HEK293 (cell line): ENCODE results near the gene TMEM170A.

ENCODE experiments used
- ZNF623 ChIP-seq: fragments of 450-650 bp; formaldehyde crosslinking; IDR thresholded peaks from 2 replicates; pipeline ENCODE4 v1.5.1; 2016; ENCODE audit warnings: missing biosample characterization, missing genetic modification characterization
- TF ChIP-seq, protein P1 (sequence below): IDR thresholded peaks from 2 replicates; pipeline ENCODE4 v1.6.1; 2011; ENCODE audit warnings: mild to moderate bottlenecking, low read depth, low read length, borderline replicate concordance
- TF ChIP-seq, protein P2 (sequence below): fragments of 450-650 bp; formaldehyde crosslinking; IDR thresholded peaks from 2 replicates; pipeline ENCODE4 v1.5.1; 2016; ENCODE audit warnings: missing biosample characterization, missing genetic modification characterization
- TF ChIP-seq, protein P3 (sequence below): fragments of 450-650 bp; formaldehyde crosslinking; IDR thresholded peaks from 2 replicates; pipeline ENCODE4 v1.5.1; 2016; ENCODE audit warnings: missing biosample characterization, missing genetic modification characterization
- TF ChIP-seq, protein P4 (sequence below): fragments of 450-650 bp; formaldehyde crosslinking; IDR thresholded peaks from 2 replicates; pipeline ENCODE4 v1.5.1; 2016; ENCODE audit warnings: missing biosample characterization, missing genetic modification characterization

DNA sequence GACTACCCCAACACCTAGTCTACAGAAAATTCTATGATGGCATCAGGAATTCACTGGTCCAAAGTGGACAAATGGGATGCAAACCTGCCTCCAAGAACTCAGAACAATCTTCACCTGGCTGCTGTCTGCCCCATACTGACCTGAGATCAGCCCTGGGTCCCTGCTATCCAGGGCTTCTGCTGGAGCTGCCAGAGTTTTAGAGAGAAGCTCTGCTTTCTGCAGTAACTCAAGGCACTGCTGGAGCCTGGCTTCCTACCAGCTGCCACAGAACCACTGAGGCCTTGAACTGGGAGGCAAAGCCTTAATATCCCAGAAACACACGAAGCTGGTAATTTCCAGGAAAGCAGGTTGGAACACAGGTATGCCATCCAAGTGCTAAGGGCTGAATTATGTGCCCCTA lies 7.5 kb downstream of the TMEM170A start:
- no peak for TF ChIP-seq ZNF623 (tag by site-specific recombination)
- TF ChIP-seq, protein P1, sequence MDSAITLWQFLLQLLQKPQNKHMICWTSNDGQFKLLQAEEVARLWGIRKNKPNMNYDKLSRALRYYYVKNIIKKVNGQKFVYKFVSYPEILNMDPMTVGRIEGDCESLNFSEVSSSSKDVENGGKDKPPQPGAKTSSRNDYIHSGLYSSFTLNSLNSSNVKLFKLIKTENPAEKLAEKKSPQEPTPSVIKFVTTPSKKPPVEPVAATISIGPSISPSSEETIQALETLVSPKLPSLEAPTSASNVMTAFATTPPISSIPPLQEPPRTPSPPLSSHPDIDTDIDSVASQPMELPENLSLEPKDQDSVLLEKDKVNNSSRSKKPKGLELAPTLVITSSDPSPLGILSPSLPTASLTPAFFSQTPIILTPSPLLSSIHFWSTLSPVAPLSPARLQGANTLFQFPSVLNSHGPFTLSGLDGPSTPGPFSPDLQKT, result no peak
- TF ChIP-seq, protein P2, sequence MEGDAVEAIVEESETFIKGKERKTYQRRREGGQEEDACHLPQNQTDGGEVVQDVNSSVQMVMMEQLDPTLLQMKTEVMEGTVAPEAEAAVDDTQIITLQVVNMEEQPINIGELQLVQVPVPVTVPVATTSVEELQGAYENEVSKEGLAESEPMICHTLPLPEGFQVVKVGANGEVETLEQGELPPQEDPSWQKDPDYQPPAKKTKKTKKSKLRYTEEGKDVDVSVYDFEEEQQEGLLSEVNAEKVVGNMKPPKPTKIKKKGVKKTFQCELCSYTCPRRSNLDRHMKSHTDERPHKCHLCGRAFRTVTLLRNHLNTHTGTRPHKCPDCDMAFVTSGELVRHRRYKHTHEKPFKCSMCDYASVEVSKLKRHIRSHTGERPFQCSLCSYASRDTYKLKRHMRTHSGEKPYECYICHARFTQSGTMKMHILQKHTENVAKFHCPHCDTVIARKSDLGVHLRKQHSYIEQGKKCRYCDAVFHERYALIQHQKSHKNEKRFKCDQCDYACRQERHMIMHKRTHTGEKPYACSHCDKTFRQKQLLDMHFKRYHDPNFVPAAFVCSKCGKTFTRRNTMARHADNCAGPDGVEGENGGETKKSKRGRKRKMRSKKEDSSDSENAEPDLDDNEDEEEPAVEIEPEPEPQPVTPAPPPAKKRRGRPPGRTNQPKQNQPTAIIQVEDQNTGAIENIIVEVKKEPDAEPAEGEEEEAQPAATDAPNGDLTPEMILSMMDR, result no peak
- TF ChIP-seq, protein P3, sequence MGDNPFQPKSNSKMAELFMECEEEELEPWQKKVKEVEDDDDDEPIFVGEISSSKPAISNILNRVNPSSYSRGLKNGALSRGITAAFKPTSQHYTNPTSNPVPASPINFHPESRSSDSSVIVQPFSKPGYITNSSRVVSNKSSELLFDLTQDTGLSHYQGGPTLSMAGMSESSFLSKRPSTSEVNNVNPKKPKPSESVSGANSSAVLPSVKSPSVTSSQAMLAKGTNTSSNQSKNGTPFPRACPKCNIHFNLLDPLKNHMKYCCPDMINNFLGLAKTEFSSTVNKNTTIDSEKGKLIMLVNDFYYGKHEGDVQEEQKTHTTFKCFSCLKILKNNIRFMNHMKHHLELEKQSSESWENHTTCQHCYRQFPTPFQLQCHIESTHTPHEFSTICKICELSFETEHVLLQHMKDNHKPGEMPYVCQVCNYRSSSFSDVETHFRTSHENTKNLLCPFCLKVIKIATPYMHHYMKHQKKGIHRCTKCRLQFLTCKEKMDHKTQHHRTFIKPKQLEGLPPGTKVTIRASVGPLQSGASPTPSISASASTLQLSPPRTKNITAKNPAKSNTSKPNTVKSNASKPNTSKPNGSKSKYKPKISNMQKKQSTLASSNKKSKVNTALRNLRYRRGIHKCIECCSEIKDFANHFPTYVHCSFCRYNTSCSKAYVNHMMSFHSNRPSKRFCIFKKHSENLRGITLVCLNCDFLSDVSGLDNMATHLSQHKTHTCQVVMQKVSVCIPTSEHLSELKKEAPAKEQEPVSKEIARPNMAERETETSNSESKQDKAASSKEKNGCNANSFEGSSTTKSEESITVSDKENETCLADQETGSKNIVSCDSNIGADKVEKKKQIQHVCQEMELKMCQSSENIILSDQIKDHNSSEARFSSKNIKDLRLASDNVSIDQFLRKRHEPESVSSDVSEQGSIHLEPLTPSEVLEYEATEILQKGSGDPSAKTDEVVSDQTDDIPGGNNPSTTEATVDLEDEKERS (tag by site-specific recombination), result no peak
- TF ChIP-seq, protein P4, sequence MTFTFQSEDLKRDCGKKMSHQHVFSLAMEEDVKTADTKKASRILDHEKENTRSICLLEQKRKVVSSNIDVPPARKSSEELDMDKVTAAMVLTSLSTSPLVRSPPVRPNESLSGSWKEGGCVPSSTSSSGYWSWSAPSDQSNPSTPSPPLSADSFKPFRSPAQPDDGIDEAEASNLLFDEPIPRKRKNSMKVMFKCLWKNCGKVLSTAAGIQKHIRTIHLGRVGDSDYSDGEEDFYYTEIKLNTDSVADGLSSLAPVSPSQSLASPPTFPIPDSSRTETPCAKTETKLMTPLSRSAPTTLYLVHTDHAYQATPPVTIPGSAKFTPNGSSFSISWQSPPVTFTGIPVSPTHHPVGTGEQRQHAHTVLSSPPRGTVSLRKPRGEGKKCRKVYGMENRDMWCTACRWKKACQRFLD (tag by site-specific recombination), result no peak
